GM19099 (cell line): Measurements from ENCODE around the gene WNT3A.

Source experiments
- POLR2A ChIP-seq: IDR thresholded peaks from 3 replicates; pipeline ENCODE4 v1.6.1; 2011; ENCODE audit warnings: low read depth; ENCODE audit not compliant: insufficient read length; ENCODE audit errors: extremely low read depth

WNT3A gene

GRCh38 chr1:228006786-228007048, at the start of gene WNT3A:
Gene WNT3A, plus strand, starts transcription at chr1:228006998. Its CDS starts 131 bp downstream, at chr1:228007129.
- no peak for TF ChIP-seq POLR2A

- no peak for TF ChIP-seq POLR2A
Observed at GRCh38 chr1:227958617-227959324, 48.0 kb upstream of the WNT3A start.

- no peak for TF ChIP-seq POLR2A
Observed at GRCh38 chr1:227959325-227959860, 47.4 kb upstream of the WNT3A start.

GRCh38 chr1:227961651-227962466, 44.9 kb upstream of the WNT3A start:
- no peak for TF ChIP-seq POLR2A

- no peak for TF ChIP-seq POLR2A
Observed at GRCh38 chr1:227987181-227987580, 19.6 kb upstream of the WNT3A start.

GRCh38 chr1:227994632-227995300, 12.0 kb upstream of the WNT3A start:
- no peak for TF ChIP-seq POLR2A

- no peak for TF ChIP-seq POLR2A
Observed at GRCh38 chr1:227996187-227996950, 10.4 kb upstream of the WNT3A start.

GRCh38 chr1:227998374-227999055, 8.3 kb upstream of the WNT3A start:
- TF ChIP-seq POLR2A: no peak

- no peak for TF ChIP-seq POLR2A
Observed at GRCh38 chr1:227999056-227999930, 7.5 kb upstream of the WNT3A start.

GRCh38 chr1:228000416-228000815, 6.4 kb upstream of the WNT3A start:
- no peak for TF ChIP-seq POLR2A

- TF ChIP-seq POLR2A: no peak
Observed at GRCh38 chr1:228000836-228001563, 5.8 kb upstream of the WNT3A start.

GRCh38 chr1:228001738-228002535, 4.9 kb upstream of the WNT3A start:
- no peak for TF ChIP-seq POLR2A
